LNCAP (cell line): ENCODE measurements around the gene RNF175.

Experiments
- CTCF ChIP-seq: fragments of 450-650 bp; IDR thresholded peaks from 2 replicates; pipeline ENCODE4 v1.5.1; 2017; ENCODE audit warnings: mild to moderate bottlenecking

The RNF175 gene

GRCh38 chr4:153735906-153736461 is 23.8 kb downstream of the RNF175 start:
- TF ChIP-seq CTCF, result no peak

- no peak for TF ChIP-seq CTCF
Measured at GRCh38 chr4:153733751-153734448, 25.9 kb downstream of the RNF175 start.

GRCh38 chr4:153731239-153731638 is 28.6 kb downstream of the RNF175 start:
- no peak for TF ChIP-seq CTCF

GRCh38 chr4:153729895-153730294 is 29.9 kb downstream of the RNF175 start:
- no peak for TF ChIP-seq CTCF

GRCh38 chr4:153728660-153729059 is 31.2 kb downstream of the RNF175 start:
- no peak for TF ChIP-seq CTCF

- TF ChIP-seq CTCF, result no peak
Measured at GRCh38 chr4:153728151-153728550, 31.7 kb downstream of the RNF175 start.

GRCh38 chr4:153725831-153726154 is 34.0 kb downstream of the RNF175 start:
- no peak for TF ChIP-seq CTCF
